GM21825 (cell line): ENCODE results near the gene PYGB.
"Not testable (repeated sequence)": the region's sequence is repeated elsewhere in the genome, so short reads cannot be mapped to it uniquely, and the experiment has no call there.

Source experiments
- ATAC-seq: cut with Tn5 transposase; IDR thresholded peaks from one replicate; pipeline ENCODE4 v1.9.1; 2021; ENCODE audit warnings: mild to moderate bottlenecking, moderate library complexity; ENCODE audit not compliant: unreplicated experiment

PYGB gene

DNA sequence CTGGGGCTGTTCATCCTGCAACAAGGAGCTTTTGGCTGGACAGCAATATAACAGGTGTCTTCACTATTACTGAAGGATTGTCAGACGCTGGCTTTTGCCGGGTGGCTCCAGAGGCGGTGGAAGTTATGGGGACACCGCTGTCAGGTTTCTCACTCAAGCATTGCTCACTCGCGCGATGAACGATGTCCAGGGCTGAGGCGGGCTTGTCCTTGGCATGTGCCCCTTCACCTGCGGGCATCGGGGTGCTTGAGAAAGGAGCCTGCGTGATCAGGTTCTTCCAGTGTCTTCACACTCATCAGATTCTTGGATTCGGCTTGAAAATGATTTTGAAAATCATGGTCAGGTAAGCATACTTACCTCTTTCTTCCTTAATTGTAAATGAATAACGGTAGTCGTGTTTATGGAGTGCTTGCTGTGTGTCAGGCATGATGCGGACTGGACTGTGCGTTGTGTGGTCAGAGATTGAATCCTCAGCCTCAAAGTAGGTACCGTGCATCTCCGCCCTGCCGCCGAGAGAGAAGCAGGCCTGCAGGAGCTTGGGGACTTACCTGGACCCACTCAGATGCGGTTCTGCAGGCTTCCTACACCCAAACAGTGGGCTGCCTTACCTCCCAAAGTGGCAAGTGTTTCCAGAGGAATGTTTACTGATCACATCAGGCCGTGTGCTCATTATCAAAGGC lies 18.3 kb upstream of the PYGB start:
- ATAC-seq = no peak

DNA sequence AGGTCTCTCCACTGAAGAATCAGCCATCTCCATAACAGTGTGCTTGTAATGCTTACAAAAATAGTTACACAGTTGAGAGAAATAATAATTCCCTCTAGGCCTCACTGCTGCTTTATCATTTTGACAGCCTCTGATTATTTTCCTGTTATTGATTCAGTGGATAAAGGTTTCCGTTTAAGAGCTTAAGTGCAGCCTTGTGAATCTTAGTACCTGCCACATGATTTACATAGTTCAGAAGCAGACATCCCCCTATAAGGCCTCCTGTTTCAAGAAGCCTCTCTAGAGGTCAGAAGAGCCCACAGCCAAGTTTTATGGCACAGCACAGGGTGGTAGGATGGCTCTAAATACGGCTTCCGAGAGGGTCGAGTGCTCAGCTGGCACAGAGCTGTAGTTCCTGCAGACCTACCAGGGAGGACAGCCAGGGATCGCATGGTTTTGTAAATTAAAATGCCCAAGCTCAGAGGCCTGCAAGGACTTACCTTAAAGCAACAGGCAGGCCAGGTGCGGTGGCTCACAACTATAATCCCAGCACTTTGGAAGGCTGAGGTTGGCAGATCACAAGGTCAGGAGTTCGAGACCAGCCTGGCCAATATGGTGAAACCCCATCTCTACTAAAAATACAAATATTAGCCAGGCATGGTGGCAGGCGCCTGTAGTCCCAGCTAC lies 17.6 kb upstream of the PYGB start:
- peak; percentile 86 for ATAC-seq

DNA sequence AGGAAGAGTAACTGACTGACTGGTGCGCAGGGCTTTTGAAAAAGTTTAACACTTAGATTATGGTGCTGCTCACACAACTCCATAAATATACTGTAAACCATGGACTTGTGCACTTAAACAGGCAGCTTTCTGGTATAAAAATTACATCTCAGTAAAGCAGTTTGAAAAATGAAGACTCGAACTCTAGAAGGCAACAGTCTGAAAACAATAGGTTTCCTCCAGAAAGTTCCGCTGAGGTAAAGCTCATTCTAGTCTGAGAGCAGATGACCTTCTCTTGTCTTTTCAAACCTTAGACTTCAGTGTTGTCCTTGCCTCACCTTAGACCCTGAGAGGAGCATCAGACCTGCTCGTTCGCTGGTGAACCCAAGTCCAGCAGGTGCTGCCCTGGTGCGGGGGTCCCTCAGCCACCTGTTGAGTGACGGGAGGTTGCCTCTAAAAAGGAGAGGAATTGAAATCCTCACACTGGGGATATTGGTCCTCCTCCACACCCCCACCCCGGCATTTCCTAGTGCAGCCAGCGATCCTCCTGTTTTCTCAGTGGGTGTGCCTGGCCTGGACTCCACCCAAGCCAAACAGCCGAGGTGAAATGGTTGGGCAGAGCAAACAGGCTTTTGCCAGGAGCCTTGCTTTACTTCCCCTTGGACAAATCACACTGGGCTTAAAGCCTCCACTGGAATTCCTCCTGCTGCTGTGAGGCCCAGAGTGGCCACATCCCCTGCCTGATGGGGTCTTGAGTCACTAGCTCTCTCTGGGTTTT lies 14.7 kb upstream of the PYGB start:
- no peak for ATAC-seq

DNA sequence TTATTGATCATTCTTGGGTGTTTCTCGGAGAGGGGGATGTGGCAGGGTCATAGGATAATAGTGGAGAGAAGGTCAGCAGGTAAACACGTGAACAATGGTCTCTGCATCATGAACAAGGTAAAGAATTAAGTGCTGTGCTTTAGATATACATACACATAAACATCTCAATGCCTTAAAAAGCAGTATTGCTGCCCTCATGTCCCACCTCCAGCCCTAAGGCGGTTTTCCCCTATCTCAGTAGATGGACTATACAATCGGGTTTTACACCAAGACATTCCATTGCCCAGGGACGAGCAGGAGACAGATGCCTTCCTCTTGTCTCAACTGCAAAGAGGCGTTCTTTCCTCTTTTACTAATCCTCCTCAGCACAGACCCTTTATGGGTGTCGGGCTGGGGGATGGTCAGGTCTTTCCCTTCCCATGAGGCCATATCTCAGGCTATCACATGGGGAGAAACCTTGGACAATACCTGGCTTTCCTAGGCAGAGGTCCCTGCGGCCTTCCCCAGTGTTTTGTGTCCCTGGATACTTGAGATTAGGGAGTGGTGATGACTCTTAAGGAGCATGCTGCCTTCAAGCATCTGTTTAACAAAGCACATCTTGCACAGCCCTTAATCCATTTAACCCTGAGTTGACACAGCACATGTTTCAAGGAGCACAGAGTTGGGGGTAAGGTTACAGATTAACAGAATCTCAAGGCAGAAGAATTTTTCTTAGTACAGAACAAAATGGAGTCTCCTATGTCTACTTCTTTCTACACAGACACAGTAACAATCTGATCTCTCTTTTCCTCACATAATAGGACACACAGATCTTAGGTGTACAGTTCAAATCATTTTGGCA lies 13.7 kb upstream of the PYGB start:
- not testable (repeated sequence) for ATAC-seq

DNA sequence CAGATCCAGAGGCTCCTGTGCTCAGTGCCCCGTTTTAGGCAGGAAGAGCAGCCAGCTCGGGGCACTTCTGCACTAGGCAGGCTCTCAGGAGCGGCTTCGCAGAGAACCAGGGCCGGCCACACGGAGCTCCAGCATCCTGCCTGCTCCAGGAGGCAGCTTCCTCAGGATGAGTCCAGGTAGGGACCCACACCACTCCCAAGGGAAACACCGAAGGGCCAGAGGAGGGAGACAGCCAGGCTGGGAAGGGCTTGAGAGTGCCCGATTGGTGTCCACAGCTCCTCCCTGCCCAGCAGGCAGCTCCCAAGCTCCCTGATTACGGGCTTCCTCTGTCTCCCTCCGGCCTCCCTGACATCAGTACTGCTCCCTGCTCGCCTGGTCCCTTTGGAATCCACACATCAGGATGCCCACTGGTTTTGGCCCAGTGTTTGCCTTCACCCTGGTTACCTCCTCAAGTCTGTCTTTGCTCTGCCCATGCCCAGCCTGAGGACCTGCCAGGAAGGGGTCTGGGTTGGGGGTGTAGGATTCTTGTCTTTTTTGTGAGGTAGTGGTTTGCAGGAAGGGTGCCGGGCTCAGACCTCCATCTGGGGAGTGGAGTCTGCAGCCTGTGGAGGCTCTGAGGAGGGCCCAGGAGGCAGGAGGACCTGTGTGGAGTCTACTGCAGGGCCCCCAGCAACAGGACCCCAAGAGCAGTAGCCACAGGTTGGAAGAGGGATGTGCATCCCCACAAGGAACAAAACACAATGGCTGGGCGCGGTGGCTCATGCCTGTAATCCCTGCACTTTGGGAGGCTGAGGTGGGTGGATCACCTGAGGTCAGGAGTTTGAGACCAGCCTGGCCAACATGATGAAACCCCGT lies 11.2 kb upstream of the PYGB start:
- no peak for ATAC-seq

DNA sequence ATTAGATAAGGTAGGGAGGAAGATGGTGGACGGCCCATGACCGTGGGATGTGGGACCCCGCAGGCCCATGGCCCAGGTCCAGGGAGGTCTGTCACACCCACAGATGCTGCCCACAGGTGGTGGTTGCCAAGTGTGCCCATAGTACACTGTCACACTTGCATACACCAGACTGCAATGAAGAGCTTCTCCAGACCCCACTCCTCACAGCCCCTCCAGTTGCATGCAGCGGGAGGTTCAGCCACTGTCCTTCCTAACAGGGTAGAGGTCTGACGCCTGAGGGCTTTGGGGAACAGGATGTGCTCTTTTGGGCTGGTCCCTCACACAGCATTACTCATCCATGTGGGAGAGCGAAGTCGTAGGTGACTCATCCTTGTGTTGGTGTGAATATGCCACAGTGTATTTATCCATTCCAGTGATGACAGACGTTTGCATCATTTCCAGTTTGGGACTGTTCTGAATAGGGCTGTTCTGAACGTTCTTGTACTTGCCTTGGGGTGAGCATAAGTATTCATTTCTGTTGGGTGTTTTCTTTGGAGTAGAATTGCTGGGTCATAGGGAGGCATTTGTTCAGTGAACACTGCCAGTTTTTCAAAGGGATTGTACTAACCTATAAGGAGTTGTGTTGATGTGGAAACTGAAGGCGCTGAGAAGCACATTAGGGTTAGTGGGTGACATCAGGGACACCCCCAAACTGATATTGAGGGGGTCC lies 10.1 kb upstream of the PYGB start:
- peak; percentile 73 for ATAC-seq

DNA sequence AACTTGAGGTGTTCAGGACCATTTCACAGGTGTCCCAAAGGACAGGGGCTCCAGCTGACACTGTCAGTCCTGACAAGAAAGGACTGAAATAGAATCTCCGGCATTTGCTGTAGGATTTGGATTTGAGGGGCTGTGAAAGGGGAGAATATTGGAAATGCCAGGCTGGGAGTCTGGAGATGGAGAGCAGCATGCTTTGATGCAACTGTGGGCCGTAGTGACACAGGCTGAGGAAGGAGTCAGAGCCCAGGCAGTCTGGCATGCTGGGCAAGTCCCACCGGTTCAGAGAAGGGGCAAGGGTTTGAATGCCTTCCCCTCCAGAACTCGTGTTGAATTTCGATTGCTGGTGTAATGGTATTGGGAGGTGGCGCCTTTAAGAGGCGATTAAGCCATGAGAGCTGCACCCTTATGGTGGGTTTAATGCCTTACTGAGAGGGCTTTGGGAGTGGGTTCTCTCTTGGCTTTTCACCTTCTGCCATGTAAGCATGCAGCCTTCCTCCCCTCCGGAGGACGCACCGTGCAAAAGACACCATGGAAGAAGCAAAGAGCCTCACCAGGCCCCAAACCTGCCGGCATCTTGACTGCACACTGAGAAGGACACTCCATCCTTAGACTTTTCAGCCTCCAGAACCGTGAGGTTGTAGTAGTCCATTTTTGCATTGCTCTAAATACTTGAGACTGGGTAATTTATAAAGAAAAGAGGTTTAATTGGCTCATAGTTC lies 9.4 kb upstream of the PYGB start:
- ATAC-seq = no peak

DNA sequence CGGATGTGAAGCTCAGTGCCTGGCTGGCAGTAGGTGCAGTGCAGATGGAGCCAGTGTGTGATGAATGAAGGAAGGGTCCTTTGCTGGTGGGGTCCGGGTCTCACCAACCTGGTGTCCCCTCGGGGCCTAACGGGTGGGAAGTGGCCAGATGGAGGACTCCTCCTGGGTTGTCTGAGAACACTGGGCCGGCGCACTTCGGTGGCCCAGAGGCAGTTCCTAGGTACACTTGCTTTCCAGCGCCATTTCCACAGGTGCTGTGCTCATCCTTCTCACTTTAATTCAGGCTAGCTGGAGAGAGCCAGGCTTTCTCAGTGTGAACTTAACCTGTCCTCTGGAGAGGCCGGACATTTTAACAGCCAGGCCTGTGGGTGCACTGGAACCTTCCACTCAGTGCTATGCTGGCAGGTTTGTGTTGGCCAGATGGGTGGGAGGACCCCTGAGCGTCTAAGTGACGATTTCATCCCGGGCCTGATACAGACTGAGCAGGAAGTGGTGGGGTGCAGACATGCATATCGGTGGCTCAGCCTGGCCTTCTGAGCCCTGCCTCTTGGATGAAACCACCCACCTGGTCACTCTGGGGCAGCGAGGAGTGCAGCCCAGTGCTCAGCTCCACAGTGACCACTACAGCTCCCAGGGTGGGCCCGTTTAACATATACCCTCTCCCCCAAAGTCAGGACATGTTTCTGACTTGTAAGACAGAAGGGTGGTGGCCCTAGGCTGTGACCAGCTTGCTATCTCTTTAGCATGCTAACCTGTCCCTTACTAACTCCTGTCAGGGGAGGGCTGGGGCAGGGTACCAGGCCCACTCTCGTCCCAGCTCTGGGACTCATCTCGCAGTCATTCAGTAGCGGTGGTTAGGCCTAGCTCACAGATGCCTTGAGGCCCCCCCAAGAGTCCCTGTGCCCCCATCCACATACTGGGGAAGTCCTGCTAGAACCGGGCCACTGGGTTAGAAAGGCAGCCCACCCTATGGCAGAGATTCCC lies 8.2 kb upstream of the PYGB start:
- ATAC-seq = no peak

DNA sequence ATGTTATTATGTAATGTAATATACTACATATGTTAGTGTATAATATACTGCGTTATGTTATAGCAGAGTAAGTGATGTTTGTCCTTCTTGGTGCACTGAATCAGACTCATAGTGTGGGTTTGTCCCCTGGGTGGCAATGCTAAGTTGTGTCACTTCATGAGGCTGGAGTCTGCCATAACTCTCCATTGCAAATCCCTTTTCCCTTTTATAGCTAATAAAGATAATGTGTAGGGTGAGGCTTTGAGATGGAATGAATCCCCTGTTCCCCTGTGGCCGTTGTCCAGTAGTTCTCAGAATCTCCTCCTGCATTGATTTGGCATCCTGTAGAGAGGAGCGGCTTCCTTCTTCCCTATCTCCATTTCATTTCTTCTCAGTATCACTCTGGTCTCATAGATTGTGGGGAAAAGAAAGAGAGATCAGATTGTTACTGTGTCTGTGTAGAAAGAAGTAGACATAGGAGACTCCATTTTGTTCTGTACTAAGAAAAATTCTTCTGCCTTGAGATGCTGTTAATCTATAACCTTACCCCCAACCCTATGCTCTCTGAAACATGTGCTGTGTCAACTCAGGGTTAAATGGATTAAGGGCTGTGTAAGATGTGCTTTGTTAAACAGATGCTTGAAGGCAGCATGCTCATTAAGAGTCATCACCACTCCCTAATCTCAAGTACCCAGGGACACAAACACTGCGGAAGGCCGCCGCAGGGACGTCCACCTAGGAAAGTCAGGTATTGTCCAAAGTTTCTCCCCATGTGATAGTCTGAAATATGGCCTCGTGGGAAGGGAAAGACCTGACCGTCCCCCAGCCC lies 6.8 kb upstream of the PYGB start:
- not testable (repeated sequence) for ATAC-seq

DNA sequence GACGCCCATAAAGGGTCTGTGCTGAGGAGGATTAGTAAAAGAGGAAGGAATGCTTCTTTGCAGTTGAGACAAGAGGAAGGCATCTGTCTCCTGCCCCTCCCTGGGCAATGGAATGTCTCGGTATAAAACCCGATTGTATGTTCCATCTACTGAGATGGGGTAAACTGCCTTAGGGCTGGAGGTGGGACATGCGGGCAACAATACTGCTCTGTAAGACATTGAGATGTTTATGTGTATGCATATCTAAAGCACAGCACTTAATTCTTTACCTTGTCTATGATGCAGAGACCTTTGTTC lies 6.3 kb upstream of the PYGB start:
- not testable (repeated sequence) for ATAC-seq

DNA sequence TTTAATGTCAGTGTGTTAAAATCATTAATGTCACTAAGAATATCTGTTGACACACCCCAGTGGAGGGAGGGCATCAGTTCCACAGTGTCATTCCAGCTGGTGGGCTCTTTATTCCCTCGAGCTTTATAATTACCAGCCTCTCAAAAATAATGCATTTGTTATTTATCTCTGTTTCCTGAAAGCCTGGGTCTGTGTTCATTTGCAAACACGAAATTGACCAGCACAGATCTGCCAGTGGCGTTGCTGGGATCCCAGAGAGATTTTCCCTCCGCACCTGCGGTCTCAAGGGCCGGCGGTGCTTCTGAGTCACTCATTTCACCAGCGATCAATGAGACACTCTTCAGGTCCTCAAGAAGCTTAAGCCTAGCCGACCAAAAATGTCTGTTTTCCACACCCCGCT lies 5.7 kb upstream of the PYGB start:
- no peak for ATAC-seq

DNA sequence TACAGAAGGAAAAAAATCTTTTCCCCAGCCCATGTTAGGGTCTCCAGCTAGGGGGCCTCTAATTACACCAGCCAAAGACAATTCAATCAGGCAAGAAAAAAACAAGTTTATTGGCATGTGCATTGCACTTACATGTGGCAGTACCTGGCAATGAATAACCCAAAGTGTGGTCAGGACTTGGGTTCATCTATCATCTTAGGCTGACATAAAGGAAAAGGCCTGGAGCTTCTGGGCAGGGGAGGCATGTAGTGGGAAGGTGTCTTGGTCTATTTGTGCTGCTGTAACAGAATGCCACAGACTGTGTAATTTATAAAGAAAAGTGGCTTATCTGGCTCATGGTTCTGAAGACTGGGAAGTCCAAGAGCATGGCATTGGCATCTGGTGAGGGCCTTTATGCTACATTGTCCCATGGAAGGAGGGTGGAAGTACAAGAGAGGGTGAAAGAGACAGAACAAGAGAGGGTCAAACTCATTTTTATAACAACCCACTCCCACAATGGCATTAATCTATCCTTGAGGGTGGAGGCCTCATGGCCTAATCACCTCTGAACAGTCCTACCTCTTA lies 4.4 kb upstream of the PYGB start:
- no peak for ATAC-seq

DNA sequence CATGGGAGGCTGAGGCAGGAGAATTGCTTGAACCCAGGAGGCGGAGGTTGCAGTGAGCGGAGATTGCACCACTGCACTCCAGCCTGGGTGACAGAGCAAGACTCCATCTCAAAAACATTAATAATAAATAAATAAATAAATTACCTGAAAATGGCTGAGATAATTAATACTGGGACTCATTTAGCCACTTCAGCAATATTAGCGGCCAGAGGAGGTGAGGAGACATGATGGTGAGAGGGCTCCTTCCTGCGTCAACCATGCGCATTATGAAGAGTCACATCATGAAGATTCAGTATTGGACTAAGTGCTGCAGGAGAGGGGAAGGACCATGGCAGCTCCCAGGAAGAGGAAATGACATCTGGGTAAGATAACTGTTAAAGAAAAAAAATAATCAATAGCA lies 2.9 kb upstream of the PYGB start:
- no peak for ATAC-seq

DNA sequence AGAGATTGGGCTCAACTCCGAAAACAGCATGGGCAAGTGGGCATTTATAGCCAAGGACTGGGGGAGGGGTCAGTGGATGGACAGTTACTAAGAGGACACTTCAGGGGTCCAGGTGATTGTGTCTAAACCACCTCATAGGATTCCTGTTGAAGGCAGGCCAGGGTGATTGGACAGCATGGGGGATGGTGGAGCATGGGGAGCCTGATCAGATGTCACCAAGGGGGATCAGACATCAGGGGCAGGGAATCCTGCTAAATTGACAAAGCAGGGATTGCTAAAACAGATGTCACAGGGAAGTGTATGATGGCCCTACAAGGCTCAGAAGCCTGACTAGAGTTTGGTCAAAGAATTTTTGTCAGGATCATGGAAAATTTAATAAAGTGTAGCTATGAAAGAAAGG lies 2.4 kb upstream of the PYGB start:
- ATAC-seq = no peak

DNA sequence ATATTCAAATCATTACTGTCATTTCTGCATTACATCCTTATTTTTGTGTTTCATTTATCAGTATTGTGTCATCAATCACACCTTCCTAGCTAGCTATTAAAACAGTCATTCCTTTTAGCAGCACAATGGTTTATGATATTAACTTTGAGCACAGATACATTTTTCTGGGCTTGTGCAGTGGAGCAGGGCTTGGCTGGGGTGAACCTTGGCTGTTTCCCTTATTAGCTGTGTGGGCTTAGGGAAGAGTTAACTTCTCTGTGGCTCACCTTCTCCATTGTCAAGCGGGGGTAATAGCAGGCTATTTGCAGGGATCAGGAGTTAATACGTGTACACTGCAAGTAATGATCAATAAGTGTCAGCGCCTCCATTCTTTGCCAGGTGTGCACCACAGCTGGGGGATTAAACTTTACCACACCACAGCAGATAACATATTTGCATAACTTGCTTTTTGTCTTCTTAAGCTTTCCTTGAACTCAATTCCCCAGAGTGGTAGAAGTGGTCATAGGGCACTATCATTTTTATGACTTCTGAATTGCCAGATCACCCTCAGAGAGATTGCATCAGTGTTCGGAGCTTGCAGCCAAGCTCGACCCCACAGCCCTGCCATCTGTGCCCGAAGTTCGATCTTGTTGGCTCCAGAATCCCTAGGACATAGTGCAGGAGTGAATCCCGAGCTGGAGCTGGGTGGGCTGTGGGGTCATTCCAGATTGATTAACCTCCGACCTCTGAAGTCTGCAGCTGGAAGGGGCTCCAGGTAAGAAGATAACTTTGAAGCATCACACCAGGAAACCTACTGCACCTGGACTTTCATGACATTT lies 1.5 kb upstream of the PYGB start:
- ATAC-seq = peak; percentile 28

DNA sequence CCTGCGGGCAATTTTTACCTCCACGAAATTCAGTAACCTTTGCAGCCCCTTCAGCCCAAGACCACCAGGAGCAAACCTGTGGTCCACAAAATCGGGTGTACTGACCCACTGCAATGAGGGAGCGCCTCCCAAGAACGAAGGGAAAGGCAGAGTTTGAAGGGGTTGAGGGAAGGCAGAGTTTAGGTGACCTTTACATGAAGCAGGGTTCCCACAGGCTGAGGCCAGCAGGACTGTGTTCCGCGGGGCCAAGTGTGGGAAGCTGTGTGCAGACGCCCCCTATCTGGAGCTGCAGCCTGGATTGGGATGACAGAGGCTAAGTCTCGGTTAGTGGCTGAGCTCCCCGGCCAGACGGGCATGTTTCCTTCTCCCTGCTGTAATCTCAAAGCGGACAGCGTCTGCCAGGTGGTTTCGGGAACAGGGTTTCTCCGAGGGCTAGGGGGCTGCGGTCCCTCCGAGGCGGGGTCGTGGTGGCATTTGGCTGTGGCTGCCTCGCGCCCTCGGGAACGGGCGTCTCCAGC lies 826 bp upstream of the PYGB start:
- ATAC-seq = no peak
